ENCODE data around the gene LIN7B. TPM values are rescaled to one million over a fixed set of nuclear protein-coding genes. Genes with fewer than 3 reads are reported as not detected.
"Not testable (repeated sequence)": the region's sequence is repeated elsewhere in the genome, so short reads cannot be mapped to it uniquely, and the experiment has no call there.

The LIN7B gene
- total RNA-seq, 1 experiment from 2014 or later: 4.2 TPM

GRCh38 chr19:49120868-49121267, 6.7 kb downstream of the LIN7B start:
- H2BK15ac ChIP-seq (ENCODE audit: low read depth, low read length): no peak overlapping the region
- peaks cover 3% of the 10 kb centered on the region; the same call in 1 of the 2 replicates for H3K4me1 ChIP-seq (ENCODE audit: insufficient read depth, low read length)
- no peak overlapping the region for H3K56ac ChIP-seq (ENCODE audit: insufficient read length, low read depth, low read length)
- no peak overlapping the region for H3T11ph ChIP-seq (ENCODE audit: low read length)
- no peak overlapping the region for H4K8ac ChIP-seq (replicated peaks; ENCODE audit: insufficient read length, low read depth, low read length)
- H3K27me3 Mint-ChIP-seq (ENCODE audit: low read depth): peaks cover 37% of the 10 kb centered on the region
- no peak overlapping the region for H2BK120ac ChIP-seq (ENCODE audit: low read depth, low read length, poor library complexity, severe bottlenecking)
- no peak overlapping the region for H4K91ac ChIP-seq (ENCODE audit: insufficient read length, low read depth, low read length)
- peaks cover 7% of the 10 kb centered on the region for H3K23me2 ChIP-seq (ENCODE audit: insufficient read length, low read depth, low read length, poor library complexity, severe bottlenecking)
- no peaks in the 10 kb centered on the region for H4K20me1 ChIP-seq (ENCODE audit: control insufficient read depth, insufficient read depth, insufficient read length)
- no peak overlapping the region for H2BK20ac ChIP-seq (ENCODE audit: low read depth, low read length, poor library complexity, severe bottlenecking)
- no peak overlapping the region for H2BK12ac ChIP-seq (ENCODE audit: insufficient read length, low read depth, low read length)
- no peak overlapping the region for H4K5ac ChIP-seq (ENCODE audit: insufficient read length, low read depth, low read length)
- no peak overlapping the region for H3K9ac ChIP-seq (ENCODE audit: extremely low read depth, insufficient read length, low read length)
- H3K23ac ChIP-seq (ENCODE audit: insufficient read length, low read depth, low read length): no peak overlapping the region
- WGBS (ENCODE audit: extremely low coverage, insufficient read length, low lambda C conversion rate): no CpG with 5 or more reads among the region's 2 CpGs
- H3K27ac Mint-ChIP-seq: no peak overlapping the region
- H3K4me3 Mint-ChIP-seq: peak overlapping the region; percentile 50 to 71
- H2AK5ac ChIP-seq (ENCODE audit: insufficient read length, low read length): no peak overlapping the region
- no peak overlapping the region for H3K27ac ChIP-seq (ENCODE audit: insufficient read length, low read depth, low read length)
- H3K4ac ChIP-seq (ENCODE audit: low read depth, low read length): no peak overlapping the region
- H2AFZ ChIP-seq (ENCODE audit: low read length): no peak overlapping the region
- no peak overlapping the region for H3K18ac ChIP-seq (ENCODE audit: insufficient read length, low read depth, low read length)
- TF ChIP-seq CTCF (conservative IDR thresholded peaks at IDR 0.05): no peak
- H3K27me3 ChIP-seq (ENCODE audit: insufficient read depth, low read length): peaks cover 9% of the 10 kb centered on the region; the same call in 1 of the 2 replicates
- no peak for DNase-seq
- H3K79me1 ChIP-seq (ENCODE audit: insufficient read depth, low read depth, low read length, poor library complexity, severe bottlenecking): no peaks in the 10 kb centered on the region
- no peak overlapping the region for H3K14ac ChIP-seq (ENCODE audit: insufficient read depth, low read length)
- peaks cover 20 to 31% of the 10 kb centered on the region in 2 experiments for H3K4me1 Mint-ChIP-seq
- peaks cover 0 to 4% (median 0%) of the 10 kb centered on the region in 3 experiments; a peak in 1 of 7 replicates for H3K36me3 Mint-ChIP-seq (ENCODE audit: insufficient read depth in 1 of 3, low read depth in 3 of 3)
- H2BK5ac ChIP-seq (ENCODE audit: insufficient read length, low read length): no peak overlapping the region
- H3K79me2 ChIP-seq (ENCODE audit: insufficient read depth, low read length): no peaks in the 10 kb centered on the region
- H3K9me3 Mint-ChIP-seq: no peaks in the 10 kb centered on the region; a peak in 1 of 5 replicates
- no peak overlapping the region for H3K4me2 ChIP-seq (ENCODE audit: insufficient read depth, insufficient read length, low read length)
- H3K9me3 ChIP-seq (ENCODE audit: control insufficient read depth, low read depth, low read length): no peaks in the 10 kb centered on the region

- H3K27me3 Mint-ChIP-seq (ENCODE audit: low read depth): peaks cover 36% of the 10 kb centered on the region
Measured at GRCh38 chr19:49121841-49122240, 7.7 kb downstream of the LIN7B start.

More at GRCh38 chr19:49121841-49122240, 7.7 kb downstream of the LIN7B start:
- H3K14ac ChIP-seq (ENCODE audit: insufficient read depth, low read length); H3K79me1 ChIP-seq (ENCODE audit: insufficient read depth, low read depth, low read length, poor library complexity, severe bottlenecking); H3K4ac ChIP-seq (ENCODE audit: low read depth, low read length); H3K79me2 ChIP-seq (ENCODE audit: insufficient read depth, low read length); H2BK15ac ChIP-seq (ENCODE audit: low read depth, low read length); H3K9me3 Mint-ChIP-seq; H3K27ac Mint-ChIP-seq; H2BK12ac ChIP-seq (ENCODE audit: insufficient read length, low read depth, low read length); H2BK20ac ChIP-seq (ENCODE audit: low read depth, low read length, poor library complexity, severe bottlenecking); H3K27ac ChIP-seq (ENCODE audit: insufficient read length, low read depth, low read length); H3K4me2 ChIP-seq (ENCODE audit: insufficient read depth, insufficient read length, low read length); H3K9me3 ChIP-seq (ENCODE audit: control insufficient read depth, low read depth, low read length); H4K8ac ChIP-seq (replicated peaks; ENCODE audit: insufficient read length, low read depth, low read length); DNase-seq; H3T11ph ChIP-seq (ENCODE audit: low read length); H4K91ac ChIP-seq (ENCODE audit: insufficient read length, low read depth, low read length); H2BK120ac ChIP-seq (ENCODE audit: low read depth, low read length, poor library complexity, severe bottlenecking); H3K36me3 Mint-ChIP-seq (ENCODE audit: insufficient read depth in 1 of 3, low read depth in 3 of 3); H3K4me1 ChIP-seq (ENCODE audit: insufficient read depth, low read length); H3K23me2 ChIP-seq (ENCODE audit: insufficient read length, low read depth, low read length, poor library complexity, severe bottlenecking); H3K9ac ChIP-seq (ENCODE audit: extremely low read depth, insufficient read length, low read length); H4K5ac ChIP-seq (ENCODE audit: insufficient read length, low read depth, low read length); H3K27me3 ChIP-seq (ENCODE audit: insufficient read depth, low read length); H2AK5ac ChIP-seq (ENCODE audit: insufficient read length, low read length); H3K18ac ChIP-seq (ENCODE audit: insufficient read length, low read depth, low read length); H2AFZ ChIP-seq (ENCODE audit: low read length); H3K23ac ChIP-seq (ENCODE audit: insufficient read length, low read depth, low read length); H3K56ac ChIP-seq (ENCODE audit: insufficient read length, low read depth, low read length); H2BK5ac ChIP-seq (ENCODE audit: insufficient read length, low read length); H4K20me1 ChIP-seq (ENCODE audit: control insufficient read depth, insufficient read depth, insufficient read length); H3K4me3 Mint-ChIP-seq: not testable (repeated sequence)
- WGBS (ENCODE audit: extremely low coverage, insufficient read length, low lambda C conversion rate): no CpG with 5 or more reads among the region's 10 CpGs
- peaks cover 20 to 31% of the 10 kb centered on the region in 2 experiments for H3K4me1 Mint-ChIP-seq

All from H9 (cell line).